Fibroblast of mammary gland (primary cell): Measurements from ENCODE around the gene NANOS2.
A peak's percentile ranks its signal among the peaks of the same experiment; 100 is the strongest.

ENCODE experiments used
- DNase-seq: peaks from one replicate; pipeline ENCODE4 v3.0.0-alpha.2; 2010; ENCODE audit warnings: low read depth
- H3K4me3 ChIP-seq: 2 replicates; pipeline ENCODE4 v1.5.1; 2011; ENCODE audit warnings: low read depth, mild to moderate bottlenecking, low read length, moderate library complexity; ENCODE audit not compliant: control insufficient read depth
- CTCF ChIP-seq: conservative IDR thresholded peaks from 2 replicates; pipeline ENCODE4 v1.5.1; 2011; ENCODE audit warnings: low read depth, low read length, inconsistent platforms; ENCODE audit not compliant: control insufficient read depth, insufficient read depth

Gene NANOS2

GRCh38 chr19:45902651-45903625 is 11.6 kb downstream of the NANOS2 start:
- peak; percentile 95 for DNase-seq
- peak overlapping the region; percentile 88 for H3K4me3 ChIP-seq
- no peak for TF ChIP-seq CTCF

- TF ChIP-seq CTCF = no peak
- DNase-seq = no peak
- H3K4me3 ChIP-seq = peak within 1 kb of the TSS; percentile 88
Measured at GRCh38 chr19:45901912-45902650, 12.5 kb downstream of the NANOS2 start, which contains the start of gene MYPOP. Gene MYPOP (minus strand): TSS chr19:45902613. CDS start chr19:45901773, 840 bp downstream.

GRCh38 chr19:45901432-45901911 is 13.1 kb downstream of the NANOS2 start:
- DNase-seq = peak; percentile 44
- no peak for TF ChIP-seq CTCF
- H3K4me3 ChIP-seq = peak overlapping the region; percentile 88

GRCh38 chr19:45900738-45901431 is 13.7 kb downstream of the NANOS2 start:
- no peak for DNase-seq
- peak overlapping the region; percentile 43 for H3K4me3 ChIP-seq
- no peak for TF ChIP-seq CTCF

- H3K4me3 ChIP-seq = no peak overlapping the region
- DNase-seq = no peak
- no peak for TF ChIP-seq CTCF
Measured at GRCh38 chr19:45899919-45900589, 14.5 kb downstream of the NANOS2 start.

GRCh38 chr19:45899253-45899652 is 15.3 kb downstream of the NANOS2 start:
- no peak for TF ChIP-seq CTCF
- H3K4me3 ChIP-seq = no peak overlapping the region
- DNase-seq = no peak
